CD4-positive, alpha-beta T cell (primary cell): ENCODE results near the gene SEPTIN7. TPM values are rescaled to one million over a fixed set of nuclear protein-coding genes. Genes with fewer than 3 reads are reported as not detected.

Source experiments
- ATAC-seq: fragments of 200-7000 bp; cut with Tn5 transposase; one replicate; pipeline ENCODE4 v1.10.0; 2022; ENCODE audit warnings: mild to moderate bottlenecking; ENCODE audit not compliant: poor library complexity
- CTCF ChIA-PET: fragments of 350-600 bp; sonication (Branson Sonifier 250); formaldehyde crosslinking; loops from one replicate; lab custom pipeline; 2021; ENCODE audit warnings: antibody characterized with exemption, inconsistent platforms; lab: Charles Lee
- POLR2A ChIA-PET: fragments of 350-600 bp; sonication (Branson Sonifier 250); formaldehyde crosslinking; loops from one replicate; lab custom pipeline; 2021; ENCODE audit warnings: antibody characterized with exemption, inconsistent platforms; lab: Charles Lee
- DNase-seq, 14 experiments: peaks; one replicate each; pipeline ENCODE4 v3.0.0-alpha.2; 2013 to 2020; ENCODE audit warnings: mixed read lengths in 2 of 14
- H3K27ac ChIP-seq, 2 donors: one replicate each; pipeline versions ENCODE4 v1.5.1 to v1.7.0; 2013; ENCODE audit warnings: low read length in 2 of 2, low read depth in 1 of 2, mild to moderate bottlenecking in 1 of 2
- H3K27me3 ChIP-seq, 2 experiments: 1 replicate in 1 of 2; 2 replicates in 1 of 2; pipeline versions ENCODE4 v1.6.1 to v1.7.0; 2013; ENCODE audit warnings: low read length in 2 of 2, control low read depth in 1 of 2, mild to moderate bottlenecking in 1 of 2, moderate library complexity in 1 of 2; ENCODE audit not compliant: insufficient read depth in 2 of 2, control insufficient read depth in 1 of 2
- H3K36me3 ChIP-seq: one replicate; pipeline ENCODE4 v1.6.1; 2013; ENCODE audit warnings: low read length, control low read depth; ENCODE audit not compliant: insufficient read depth
- H3K4me1 ChIP-seq: one replicate; pipeline ENCODE4 v1.6.1; 2013; ENCODE audit warnings: low read length, control low read depth; ENCODE audit not compliant: insufficient read depth
- H3K4me3 ChIP-seq: one replicate; pipeline ENCODE4 v1.5.1; 2013; ENCODE audit warnings: mild to moderate bottlenecking, low read length, moderate library complexity
- H3K9me3 ChIP-seq, 2 experiments: 1 replicate in 1 of 2; 2 replicates in 1 of 2; pipeline versions ENCODE4 v1.6.1 to v1.7.0; 2013; ENCODE audit warnings: low read length in 2 of 2, mild to moderate bottlenecking in 2 of 2, control low read depth in 1 of 2, moderate library complexity in 1 of 2; ENCODE audit not compliant: control insufficient read depth in 1 of 2, insufficient read depth in 1 of 2
- H3K27ac Mint-ChIP-seq: one replicate; pipeline ENCODE4 v1.8.0; 2020; ENCODE audit warnings: mixed read lengths
- H3K27me3 Mint-ChIP-seq: one replicate; pipeline ENCODE4 v1.8.0; 2021; ENCODE audit warnings: mixed read lengths
- H3K36me3 Mint-ChIP-seq: one replicate; pipeline ENCODE4 v1.8.0; 2021; ENCODE audit warnings: low read depth, mixed read lengths
- H3K4me1 Mint-ChIP-seq: one replicate; pipeline ENCODE4 v1.8.0; 2021; ENCODE audit warnings: low read depth, mixed read lengths
- H3K4me3 Mint-ChIP-seq: one replicate; pipeline ENCODE4 v1.8.0; 2020; ENCODE audit warnings: mild to moderate bottlenecking, mixed read lengths
- H3K9me3 Mint-ChIP-seq: one replicate; pipeline ENCODE4 v1.8.0; 2020; ENCODE audit warnings: mixed read lengths
- intact Hi-C, 2 experiments: fragments of 100-400 bp; cut with DNase I in 1 of 2; cut with micrococcal nuclease in 1 of 2; formaldehyde crosslinking; loops; one replicate each; pipeline versions ENCODE4 v1.15.1 to v1.9.0; 2023 to 2025; cut with DNase I, micrococcal nuclease
- total RNA-seq, 174 experiments: library from RNA in 2 of 174; stranded (reverse) in 2 of 174; gene quantifications; one replicate each; pipeline ENCODE4 v1.2.3 and lab custom pipeline; 2021 to 2026
- TF ChIP-seq, protein P1 (sequence below): fragments of 200-600 bp; IDR thresholded peaks from one replicate; pipeline ENCODE4 v1.8.0; 2022; ENCODE audit warnings: antibody characterized with exemption, mild to moderate bottlenecking

The SEPTIN7 gene
- total RNA-seq, 2 experiments from 2014 or later, result 185 to 186 TPM

DNA sequence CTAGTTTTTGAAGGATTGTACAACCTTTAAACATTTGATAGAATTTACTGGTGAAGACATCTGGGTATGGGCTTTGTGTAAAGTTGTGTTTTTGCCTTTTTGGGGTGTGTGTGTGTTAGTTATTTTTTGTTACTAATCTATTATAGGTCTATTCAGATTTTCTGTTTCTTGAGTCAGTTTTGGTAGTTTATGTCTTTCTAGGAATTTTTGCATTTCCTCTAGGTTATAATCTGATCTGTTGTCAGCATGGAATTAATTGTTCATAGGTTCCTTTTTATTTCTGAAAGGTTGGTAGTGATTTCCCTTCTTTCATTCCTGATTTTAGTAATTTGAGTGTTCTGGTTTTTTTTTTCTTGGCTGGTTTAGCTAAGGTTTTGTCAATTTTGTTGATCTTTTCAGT lies 17.7 kb downstream of the SEPTIN7 start:
- DNase-seq (no peak), ATAC-seq (no peak)
- H3K9me3 Mint-ChIP-seq, result peaks cover 17% of the 10 kb centered on the region
- CTCF ChIA-PET, result no interaction called here
- no peak overlapping the region for H3K27ac ChIP-seq
- H3K27me3 ChIP-seq, result no peaks in the 10 kb centered on the region
- no peaks in the 10 kb centered on the region for H3K27me3 Mint-ChIP-seq
- H3K4me3 ChIP-seq, result no peak overlapping the region
- peaks cover 83% of the 10 kb centered on the region for H3K36me3 Mint-ChIP-seq
- peaks cover 72% of the 10 kb centered on the region for H3K4me1 Mint-ChIP-seq
- POLR2A ChIA-PET, result no interaction called here
- TF ChIP-seq, protein P1, sequence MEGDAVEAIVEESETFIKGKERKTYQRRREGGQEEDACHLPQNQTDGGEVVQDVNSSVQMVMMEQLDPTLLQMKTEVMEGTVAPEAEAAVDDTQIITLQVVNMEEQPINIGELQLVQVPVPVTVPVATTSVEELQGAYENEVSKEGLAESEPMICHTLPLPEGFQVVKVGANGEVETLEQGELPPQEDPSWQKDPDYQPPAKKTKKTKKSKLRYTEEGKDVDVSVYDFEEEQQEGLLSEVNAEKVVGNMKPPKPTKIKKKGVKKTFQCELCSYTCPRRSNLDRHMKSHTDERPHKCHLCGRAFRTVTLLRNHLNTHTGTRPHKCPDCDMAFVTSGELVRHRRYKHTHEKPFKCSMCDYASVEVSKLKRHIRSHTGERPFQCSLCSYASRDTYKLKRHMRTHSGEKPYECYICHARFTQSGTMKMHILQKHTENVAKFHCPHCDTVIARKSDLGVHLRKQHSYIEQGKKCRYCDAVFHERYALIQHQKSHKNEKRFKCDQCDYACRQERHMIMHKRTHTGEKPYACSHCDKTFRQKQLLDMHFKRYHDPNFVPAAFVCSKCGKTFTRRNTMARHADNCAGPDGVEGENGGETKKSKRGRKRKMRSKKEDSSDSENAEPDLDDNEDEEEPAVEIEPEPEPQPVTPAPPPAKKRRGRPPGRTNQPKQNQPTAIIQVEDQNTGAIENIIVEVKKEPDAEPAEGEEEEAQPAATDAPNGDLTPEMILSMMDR, result no peak
- H3K4me1 ChIP-seq, result peaks cover 4% of the 10 kb centered on the region
- H3K4me3 Mint-ChIP-seq, result peak overlapping the region; percentile 9
- intact Hi-C loops, result no loop called here
- no peaks in the 10 kb centered on the region for H3K36me3 ChIP-seq
- H3K27ac Mint-ChIP-seq, result no peak overlapping the region
- H3K9me3 ChIP-seq, result peaks cover 12 to 13% of the 10 kb centered on the region in 2 experiments

DNA sequence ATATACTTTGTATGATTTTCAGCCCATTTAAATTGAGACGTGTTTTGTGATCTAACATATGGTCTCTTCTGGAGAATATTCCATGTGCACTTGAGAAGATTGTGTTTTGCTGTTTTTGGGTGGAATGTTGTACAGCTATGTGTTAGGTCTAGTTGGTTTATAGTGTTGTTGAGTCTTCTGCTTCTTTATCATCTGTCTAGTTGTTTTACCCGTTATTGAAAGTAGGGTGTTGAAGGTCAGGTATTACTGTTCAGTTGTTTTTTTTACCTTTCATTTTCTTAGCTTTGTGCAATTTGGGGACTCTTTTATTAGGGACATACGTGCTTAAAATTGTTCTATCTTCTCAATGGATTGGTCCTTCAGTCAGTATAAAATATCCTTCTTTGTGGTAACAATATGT lies 18.5 kb downstream of the SEPTIN7 start:
- Mint-ChIP-seq H3K27ac (no peak overlapping the region), H3K4me3 (peak overlapping the region; percentile 2), H3K27me3 (no peaks in the 10 kb centered on the region), H3K4me1 (peaks cover 64% of the 10 kb centered on the region), H3K36me3 (peaks cover 75% of the 10 kb centered on the region), H3K9me3 (peaks cover 17% of the 10 kb centered on the region)
- H3K27me3 ChIP-seq, result no peaks in the 10 kb centered on the region
- ChIA-PET POLR2A (interaction anchor here (2.7 kb wide), 1 partner anchor 19 kb away, joined by 16 read pairs; the partner anchor contains the start of gene SEPTIN7), CTCF (interaction anchor here (1.6 kb wide), 1 partner anchor 18 kb away, joined by 7 read pairs; the partner anchor contains the start of gene SEPTIN7)
- TF ChIP-seq, protein P1, result no peak
- no peaks in the 10 kb centered on the region for H3K36me3 ChIP-seq
- ATAC-seq (no peak), DNase-seq (no peak)
- intact Hi-C loops, result no loop called here
- no peak overlapping the region for H3K4me3 ChIP-seq
- no peak overlapping the region for H3K27ac ChIP-seq
- H3K4me1 ChIP-seq, result peaks cover 3% of the 10 kb centered on the region
- peaks cover 12 to 13% of the 10 kb centered on the region in 2 experiments for H3K9me3 ChIP-seq

DNA sequence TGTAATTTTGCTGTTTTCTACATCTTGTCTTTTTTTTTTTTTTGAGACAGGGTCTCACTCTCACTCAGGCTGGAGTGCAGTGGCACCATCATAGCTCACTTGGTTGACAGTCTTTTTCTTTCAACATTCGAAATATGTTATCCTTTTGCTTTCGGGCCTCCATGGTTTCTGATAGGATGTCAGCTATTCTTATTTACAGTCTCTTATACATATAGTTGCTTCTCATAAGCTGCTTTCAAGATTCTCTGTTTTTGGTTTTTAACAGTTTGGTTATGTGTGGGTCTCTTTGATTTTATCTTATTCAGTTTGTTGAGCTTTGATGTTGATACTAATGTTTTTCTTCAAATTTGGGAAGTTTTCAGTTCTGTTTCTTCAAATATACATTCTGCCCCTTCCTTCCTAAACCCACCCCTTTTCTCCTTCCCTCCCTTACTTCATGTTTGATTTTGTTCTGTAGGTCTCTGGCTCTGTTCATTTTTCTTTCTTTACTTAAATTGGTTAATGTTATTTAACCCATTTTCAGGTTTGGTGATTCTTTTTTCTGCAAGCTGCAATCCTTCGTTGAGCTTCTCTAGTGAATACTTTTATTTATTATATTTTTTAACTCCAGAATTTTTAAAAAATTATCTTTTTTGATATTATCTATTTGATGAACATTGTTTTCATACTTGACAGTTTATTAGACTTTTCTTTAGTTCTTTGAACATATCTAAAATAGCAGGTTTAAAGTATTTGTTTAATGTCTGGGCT lies 19.3 kb downstream of the SEPTIN7 start:
- Mint-ChIP-seq H3K4me3 (no peak overlapping the region), H3K27me3 (no peaks in the 10 kb centered on the region), H3K9me3 (peaks cover 17% of the 10 kb centered on the region), H3K27ac (no peak overlapping the region), H3K4me1 (peaks cover 57% of the 10 kb centered on the region), H3K36me3 (peaks cover 68% of the 10 kb centered on the region)
- no peak for ATAC-seq
- POLR2A ChIA-PET, result interaction anchor here (0.7 to 2.7 kb wide), 2 partner anchors 20 to 125 kb away, joined by 4 to 16 read pairs; partner anchors contain the start of genes HERPUD2 and SEPTIN7
- Histone ChIP-seq H3K4me1 (peaks cover 3% of the 10 kb centered on the region), H3K27me3 (no peaks in the 10 kb centered on the region), H3K4me3 (no peak overlapping the region), H3K9me3 (peaks cover 8 to 12% of the 10 kb centered on the region in 2 experiments), H3K36me3 (no peaks in the 10 kb centered on the region), H3K27ac (no peak overlapping the region)
- TF ChIP-seq, protein P1, result no peak
- intact Hi-C loops, result no loop called here
- DNase-seq, result no peak
- CTCF ChIA-PET, result interaction anchor here (0.9 to 1.6 kb wide), 2 partner anchors 19 to 196 kb away, joined by 3 to 7 read pairs; partner anchors contain the start of gene SEPTIN7
